ENCODE results near the gene ZBTB34. TPM values are rescaled to one million over a fixed set of nuclear protein-coding genes. Genes with fewer than 3 reads are reported as not detected.

The ZBTB34 gene
- total RNA-seq, 6 experiments from 2014 or later: 3.1 to 4.0 (median 3.7) TPM

- H3K4me3 Mint-ChIP-seq: no peak overlapping the region
- H3K27ac Mint-ChIP-seq: no peak overlapping the region
- DNase-seq: no peak
- H3K27me3 Mint-ChIP-seq (ENCODE audit: insufficient read depth): peaks cover 17% of the 10 kb centered on the region
- no peak for TF ChIP-seq CTCF (IDR thresholded peaks at IDR 0.05)
- H3K4me1 Mint-ChIP-seq (ENCODE audit: low read depth): peaks cover 15% of the 10 kb centered on the region
- H3K36me3 Mint-ChIP-seq (ENCODE audit: low read depth): no peaks in the 10 kb centered on the region
- H3K9me3 Mint-ChIP-seq: no peaks in the 10 kb centered on the region
These were observed 8.3 kb upstream of the ZBTB34 start for GRCh38 chr9:126852086-126852688.

- H3K27me3 Mint-ChIP-seq (ENCODE audit: insufficient read depth): peaks cover 26% of the 10 kb centered on the region
- H3K4me3 Mint-ChIP-seq: no peak overlapping the region; the same call in 1 of the 2 replicates
- H3K36me3 Mint-ChIP-seq (ENCODE audit: low read depth): no peaks in the 10 kb centered on the region
- peak; percentile 81 for DNase-seq
- peaks cover 15% of the 10 kb centered on the region for H3K4me1 Mint-ChIP-seq (ENCODE audit: low read depth)
- TF ChIP-seq CTCF (IDR thresholded peaks at IDR 0.05): no peak
- H3K9me3 Mint-ChIP-seq: no peaks in the 10 kb centered on the region
- peak overlapping the region; percentile 50 for H3K27ac Mint-ChIP-seq
These were observed 6.8 kb upstream of the ZBTB34 start for GRCh38 chr9:126853667-126854066.

- Mint-ChIP-seq H3K36me3 (ENCODE audit: low read depth) (no peaks in the 10 kb centered on the region), H3K4me1 (ENCODE audit: low read depth) (peaks cover 15% of the 10 kb centered on the region), H3K4me3 (no peak overlapping the region), H3K27ac (no peak overlapping the region), H3K27me3 (ENCODE audit: insufficient read depth) (peaks cover 29% of the 10 kb centered on the region), H3K9me3 (no peaks in the 10 kb centered on the region)
- no peak for DNase-seq
- TF ChIP-seq CTCF (IDR thresholded peaks at IDR 0.05): no peak
These were observed 5.7 kb upstream of the ZBTB34 start for GRCh38 chr9:126854734-126855133.

GRCh38 chr9:126856326-126856877 lies 4.0 kb upstream of the ZBTB34 start:
- H3K4me3 Mint-ChIP-seq: no peak overlapping the region
- H3K9me3 Mint-ChIP-seq: no peaks in the 10 kb centered on the region
- H3K27ac Mint-ChIP-seq: no peak overlapping the region
- peaks cover 17% of the 10 kb centered on the region for H3K4me1 Mint-ChIP-seq (ENCODE audit: low read depth)
- DNase-seq: no peak
- H3K36me3 Mint-ChIP-seq (ENCODE audit: low read depth): no peaks in the 10 kb centered on the region
- H3K27me3 Mint-ChIP-seq (ENCODE audit: insufficient read depth): peaks cover 24% of the 10 kb centered on the region
- no peak for TF ChIP-seq CTCF (IDR thresholded peaks at IDR 0.05)

GRCh38 chr9:126857261-126857960 lies 3.0 kb upstream of the ZBTB34 start:
- no peak for DNase-seq
- H3K27me3 Mint-ChIP-seq (ENCODE audit: insufficient read depth): peaks cover 24% of the 10 kb centered on the region
- no peaks in the 10 kb centered on the region for H3K9me3 Mint-ChIP-seq
- H3K4me3 Mint-ChIP-seq: no peak overlapping the region
- no peak for TF ChIP-seq CTCF (IDR thresholded peaks at IDR 0.05)
- H3K27ac Mint-ChIP-seq: no peak overlapping the region
- no peaks in the 10 kb centered on the region for H3K36me3 Mint-ChIP-seq (ENCODE audit: low read depth)
- peaks cover 27% of the 10 kb centered on the region for H3K4me1 Mint-ChIP-seq (ENCODE audit: low read depth)
